ENCODE results near the gene ABHD5.

The ABHD5 gene

DNA sequence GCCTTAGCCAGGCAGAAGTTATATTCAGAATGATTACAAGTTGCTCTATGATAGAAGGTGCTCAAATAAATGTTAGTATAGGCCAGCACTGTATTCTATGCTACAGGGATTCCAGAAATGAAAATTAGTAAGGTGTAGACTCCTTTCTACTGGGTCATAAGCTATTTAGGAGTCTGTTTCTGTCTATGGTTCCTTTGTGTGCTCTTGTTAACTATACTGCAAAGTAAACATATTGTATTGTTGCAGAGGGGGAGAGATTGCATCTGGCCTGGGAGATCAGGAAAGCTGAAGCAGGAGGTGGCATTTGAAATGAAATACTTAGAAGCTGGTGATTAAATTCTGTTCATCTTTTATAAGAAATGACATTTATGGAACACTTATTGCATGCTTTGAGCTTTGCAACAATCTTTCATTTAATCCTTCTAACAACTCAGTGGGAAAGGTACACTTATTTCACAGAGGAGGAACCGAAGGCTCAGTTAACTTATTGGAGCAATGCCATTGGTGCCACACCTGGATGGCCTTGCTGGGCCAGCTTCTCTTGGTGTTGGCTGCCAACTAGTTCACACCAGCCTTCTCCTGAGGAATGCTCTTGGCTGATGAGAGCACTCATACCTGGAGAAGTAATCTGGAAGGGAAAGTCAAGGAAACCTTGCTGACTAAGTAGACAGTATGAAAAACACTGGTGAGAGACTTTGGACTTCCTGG, 39.1 kb downstream of the ABHD5 start:
- no peak for FAIRE-seq
- no peak for DNase-seq (ENCODE audit: insufficient read length)
- TF ChIP-seq POLR2A (IDR thresholded peaks at IDR 0.05; ENCODE audit: low read depth, low read length) (no peak), TAF1 (IDR thresholded peaks at IDR 0.05; ENCODE audit: borderline replicate concordance, low read depth, low read length) (no peak), POLR2AphosphoS5 (IDR thresholded peaks at IDR 0.05; ENCODE audit: low read depth, low read length) (no peak)

DNA sequence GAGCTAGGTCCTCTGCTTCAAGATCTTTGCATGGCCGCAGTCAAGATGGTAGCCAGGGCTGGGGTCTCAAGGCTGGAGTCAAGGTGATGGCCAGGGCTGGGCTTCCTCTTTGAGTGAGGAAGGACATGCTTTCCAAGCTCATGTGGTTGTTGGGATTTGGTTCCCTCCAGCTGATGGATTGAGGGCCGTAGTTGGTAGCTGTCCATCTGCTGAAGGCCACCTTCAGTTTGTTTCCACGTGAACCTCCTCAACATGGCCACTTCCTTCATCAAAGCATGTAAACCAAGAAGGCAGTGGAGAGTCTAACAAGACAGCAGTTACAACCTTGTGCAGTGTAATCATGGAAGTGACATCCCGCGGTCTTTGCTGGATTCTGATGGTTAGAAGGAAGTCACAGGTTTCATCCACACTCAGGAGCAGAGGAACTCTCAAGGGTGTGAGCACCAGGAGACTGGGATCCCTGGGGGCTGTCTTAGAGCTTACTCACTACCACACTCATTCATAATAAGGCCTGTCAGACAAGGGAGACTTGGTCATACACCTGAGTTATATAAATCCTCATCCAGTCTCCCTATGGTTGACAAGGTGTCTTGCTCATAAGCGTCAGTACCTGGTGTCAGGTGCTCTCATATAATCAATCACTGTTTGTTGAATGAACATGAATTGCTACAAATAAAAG, 42.1 kb downstream of the ABHD5 start:
- no peak for DNase-seq (ENCODE audit: insufficient read length)
- TF ChIP-seq POLR2A (IDR thresholded peaks at IDR 0.05; ENCODE audit: low read depth, low read length) (no peak), TAF1 (IDR thresholded peaks at IDR 0.05; ENCODE audit: borderline replicate concordance, low read depth, low read length) (no peak), POLR2AphosphoS5 (IDR thresholded peaks at IDR 0.05; ENCODE audit: low read depth, low read length) (no peak)
- FAIRE-seq: no peak

DNA sequence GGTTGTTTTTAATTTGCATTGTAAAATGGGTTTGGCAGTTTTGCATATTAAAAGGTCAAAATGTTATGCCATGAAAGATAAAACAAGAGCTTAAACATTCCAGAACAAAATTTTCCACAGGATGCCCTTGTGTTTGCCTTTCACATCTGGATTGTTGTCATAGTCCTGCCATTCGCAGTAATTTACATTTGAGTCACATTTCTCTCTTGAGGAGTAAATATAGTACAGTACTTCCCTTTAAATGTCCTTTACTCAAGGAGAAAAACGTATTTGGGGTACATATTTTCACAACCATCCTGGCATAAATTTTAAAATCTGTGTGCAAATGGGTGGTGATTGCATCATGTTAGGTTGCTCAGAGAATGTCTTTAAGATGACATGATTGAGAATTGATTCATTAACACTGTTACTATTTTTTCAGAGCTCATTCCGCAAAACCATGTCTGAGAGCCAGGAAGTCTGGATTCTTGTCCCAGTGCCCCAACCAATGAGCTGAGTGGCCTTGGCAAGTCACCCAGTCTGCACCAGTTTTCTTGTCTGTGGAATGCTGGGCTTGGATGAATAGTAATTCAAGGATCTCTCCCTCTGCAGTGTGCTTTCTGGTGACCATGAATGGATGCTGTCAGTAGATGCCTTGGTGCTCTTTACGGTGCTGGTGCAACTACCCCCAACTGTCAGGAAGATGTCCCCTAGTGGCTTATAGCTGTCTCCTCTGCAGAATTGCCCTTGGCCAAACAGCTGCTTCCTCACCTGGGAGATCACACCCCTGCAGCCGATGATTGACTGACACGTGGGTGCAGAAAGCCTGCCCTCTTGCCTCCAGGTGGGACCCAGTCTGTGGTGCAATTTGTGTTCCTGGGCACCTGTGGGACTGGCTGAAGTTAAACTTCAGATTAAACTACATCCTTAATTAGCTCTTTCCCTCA, 43.0 kb downstream of the ABHD5 start:
- TF ChIP-seq TAF1 (IDR thresholded peaks at IDR 0.05; ENCODE audit: borderline replicate concordance, low read depth, low read length) (no peak), POLR2AphosphoS5 (IDR thresholded peaks at IDR 0.05; ENCODE audit: low read depth, low read length) (no peak), POLR2A (IDR thresholded peaks at IDR 0.05; ENCODE audit: low read depth, low read length) (no peak)
- FAIRE-seq (no peak), DNase-seq (ENCODE audit: insufficient read length) (no peak)

DNA sequence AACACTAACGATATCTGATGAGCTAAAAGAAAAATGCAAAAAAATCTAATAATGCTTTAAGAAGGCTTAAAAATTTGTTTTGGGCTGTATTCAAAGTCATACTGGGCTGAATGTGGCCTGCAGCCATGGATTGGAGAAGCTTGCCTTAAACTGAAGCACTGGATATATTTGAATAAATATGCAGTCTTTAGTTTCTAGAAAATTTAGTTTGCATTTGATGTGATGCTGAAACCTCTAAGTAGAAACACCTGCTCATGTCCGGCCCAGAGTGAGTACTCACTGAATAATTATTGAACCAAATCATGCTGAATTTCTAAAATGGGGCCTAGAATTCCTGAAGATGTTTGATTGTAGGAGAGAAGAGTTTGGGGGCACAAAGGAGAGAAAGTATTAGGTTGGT, 43.9 kb downstream of the ABHD5 start:
- no peak for DNase-seq (ENCODE audit: insufficient read length)
- FAIRE-seq: no peak
- TF ChIP-seq POLR2A (IDR thresholded peaks at IDR 0.05; ENCODE audit: low read depth, low read length): no peak
- TF ChIP-seq POLR2AphosphoS5 (IDR thresholded peaks at IDR 0.05; ENCODE audit: low read depth, low read length): no peak
- TF ChIP-seq TAF1 (IDR thresholded peaks at IDR 0.05; ENCODE audit: borderline replicate concordance, low read depth, low read length): no peak

DNA sequence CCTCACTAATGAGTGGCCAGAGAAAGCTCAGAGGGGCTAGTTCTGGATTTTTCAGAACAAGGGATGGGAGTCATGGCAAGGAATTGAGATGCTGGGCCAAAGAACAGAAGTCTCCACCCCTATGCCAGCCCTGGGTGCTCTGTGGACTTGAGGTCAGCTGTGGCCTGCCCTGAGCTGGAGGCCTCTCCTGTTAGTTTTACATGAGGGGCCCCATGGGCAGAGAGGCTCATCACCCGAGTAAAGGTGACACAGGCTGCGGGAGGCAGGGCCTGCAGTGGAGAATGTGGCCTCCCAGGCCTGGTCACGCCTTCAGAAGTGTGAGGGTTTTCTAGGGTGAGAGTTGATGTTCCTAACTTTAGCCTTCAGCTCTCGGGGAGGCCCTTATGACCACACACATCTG, 44.9 kb downstream of the ABHD5 start:
- DNase-seq (ENCODE audit: insufficient read length): no peak
- TF ChIP-seq TAF1 (IDR thresholded peaks at IDR 0.05; ENCODE audit: borderline replicate concordance, low read depth, low read length) (no peak), POLR2A (IDR thresholded peaks at IDR 0.05; ENCODE audit: low read depth, low read length) (no peak), POLR2AphosphoS5 (IDR thresholded peaks at IDR 0.05; ENCODE audit: low read depth, low read length) (no peak)
- no peak for FAIRE-seq

DNA sequence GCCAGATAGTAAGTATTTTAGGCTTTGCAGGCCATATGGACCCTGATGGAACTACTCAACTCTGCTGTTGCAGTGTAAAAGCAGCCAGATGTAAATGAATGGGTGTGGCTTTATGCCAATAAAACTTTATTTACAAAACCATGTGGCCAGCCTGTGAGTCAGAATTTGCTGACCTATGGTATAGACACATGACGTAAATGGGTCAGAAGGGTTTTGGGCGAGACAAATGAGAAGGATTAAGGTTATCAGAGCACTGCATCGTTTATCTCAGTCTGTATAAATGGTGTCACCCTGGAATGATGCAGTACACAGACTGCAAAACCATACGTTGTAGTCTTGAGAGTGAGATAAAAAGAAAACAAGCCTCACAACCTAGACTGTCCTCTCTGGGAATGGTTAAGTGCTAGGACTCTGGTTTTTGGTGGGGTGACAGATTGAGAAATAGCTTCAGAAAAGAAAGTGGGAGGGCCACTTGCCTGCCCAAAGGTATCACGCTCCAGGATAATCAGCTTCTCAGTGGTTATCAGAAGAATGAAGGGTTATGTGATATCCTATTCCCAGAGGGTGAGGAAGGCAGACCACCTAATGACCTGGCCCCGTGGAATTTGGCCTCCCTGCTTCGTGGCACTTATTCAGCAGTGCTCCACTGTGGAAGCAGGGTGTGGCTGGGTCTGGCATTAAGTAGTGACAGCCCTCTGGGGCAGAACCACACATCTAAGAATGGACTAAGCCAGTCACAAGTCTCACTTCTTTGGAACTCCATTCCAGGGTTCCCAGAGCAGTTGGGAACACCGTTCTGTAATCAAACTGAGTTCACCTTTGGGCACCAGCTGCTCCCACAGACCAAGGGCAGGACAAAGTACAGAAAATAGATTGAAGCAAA, 46.1 kb downstream of the ABHD5 start:
- DNase-seq (ENCODE audit: insufficient read length) (no peak), FAIRE-seq (no peak)
- TF ChIP-seq POLR2A (IDR thresholded peaks at IDR 0.05; ENCODE audit: low read depth, low read length) (no peak), POLR2AphosphoS5 (IDR thresholded peaks at IDR 0.05; ENCODE audit: low read depth, low read length) (no peak), TAF1 (IDR thresholded peaks at IDR 0.05; ENCODE audit: borderline replicate concordance, low read depth, low read length) (no peak)

DNA sequence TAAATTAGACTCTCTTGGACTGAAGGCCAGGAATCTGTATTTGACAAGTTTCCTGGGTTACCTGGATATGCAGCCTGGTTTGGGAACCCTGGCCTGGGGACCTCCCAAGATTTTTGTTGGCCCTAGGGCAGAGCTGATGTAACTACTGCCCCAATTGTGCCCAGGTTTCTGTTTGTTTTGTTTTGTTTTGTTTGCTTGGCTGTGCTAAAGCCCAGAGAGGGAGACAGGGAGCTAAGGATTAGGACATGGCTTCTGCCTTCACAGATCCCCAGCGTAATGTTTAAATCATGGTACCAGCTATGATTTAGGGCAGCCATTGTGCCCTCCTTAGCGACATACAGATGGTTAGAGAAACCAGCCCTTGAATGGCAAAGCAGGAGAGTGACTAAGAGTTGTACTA, 47.6 kb downstream of the ABHD5 start:
- no peak for DNase-seq (ENCODE audit: insufficient read length)
- FAIRE-seq: no peak
- no peak for TF ChIP-seq TAF1 (IDR thresholded peaks at IDR 0.05; ENCODE audit: borderline replicate concordance, low read depth, low read length)
- TF ChIP-seq POLR2AphosphoS5 (IDR thresholded peaks at IDR 0.05; ENCODE audit: low read depth, low read length): no peak
- TF ChIP-seq POLR2A (IDR thresholded peaks at IDR 0.05; ENCODE audit: low read depth, low read length): no peak

DNA sequence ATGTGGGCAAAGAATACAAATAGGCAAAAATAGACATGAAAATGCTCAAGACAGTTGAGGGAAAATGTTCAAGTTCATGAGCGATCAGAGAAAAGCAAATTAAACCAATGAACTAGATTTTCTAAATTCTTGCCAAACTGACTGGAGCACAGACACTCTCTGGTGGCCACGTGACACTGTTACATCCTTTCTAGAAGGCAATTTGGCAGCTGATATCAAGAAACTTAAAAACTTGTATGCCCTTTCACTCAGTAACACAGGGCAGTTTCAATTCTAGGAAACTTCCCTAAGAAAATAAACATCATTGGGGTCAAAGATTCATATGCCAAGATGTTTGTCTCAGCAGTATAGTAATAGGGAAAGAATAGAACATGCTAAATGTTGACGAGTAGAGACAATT, 52.2 kb downstream of the ABHD5 start:
- TF ChIP-seq TAF1 (IDR thresholded peaks at IDR 0.05; ENCODE audit: borderline replicate concordance, low read depth, low read length) (no peak), POLR2AphosphoS5 (IDR thresholded peaks at IDR 0.05; ENCODE audit: low read depth, low read length) (no peak), POLR2A (IDR thresholded peaks at IDR 0.05; ENCODE audit: low read depth, low read length) (no peak)
- DNase-seq (ENCODE audit: insufficient read length): no peak
- FAIRE-seq: no peak

DNA sequence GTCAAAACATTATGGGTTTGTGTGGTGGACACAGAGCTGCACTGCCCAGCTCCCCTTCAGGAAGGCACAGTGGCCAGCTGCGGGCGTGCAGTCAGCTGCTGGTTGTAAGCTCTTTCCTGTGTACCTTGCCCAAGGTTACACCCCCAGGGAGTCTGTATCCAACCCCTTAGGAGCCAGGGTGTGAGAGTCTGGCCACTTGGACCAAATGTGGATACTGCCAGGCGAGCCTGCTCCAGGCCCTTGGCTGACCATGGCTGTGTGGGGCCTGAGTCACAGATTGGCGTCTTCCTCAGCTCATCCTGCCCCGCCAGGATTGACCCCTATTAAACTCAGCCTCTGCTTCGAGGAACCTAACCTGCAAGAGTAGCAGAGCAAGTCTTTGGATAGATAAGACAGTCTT, 56.9 kb downstream of the ABHD5 start:
- DNase-seq (ENCODE audit: insufficient read length) (no peak), FAIRE-seq (no peak)
- TF ChIP-seq TAF1 (IDR thresholded peaks at IDR 0.05; ENCODE audit: borderline replicate concordance, low read depth, low read length) (no peak), POLR2A (IDR thresholded peaks at IDR 0.05; ENCODE audit: low read depth, low read length) (no peak), POLR2AphosphoS5 (IDR thresholded peaks at IDR 0.05; ENCODE audit: low read depth, low read length) (no peak)

DNA sequence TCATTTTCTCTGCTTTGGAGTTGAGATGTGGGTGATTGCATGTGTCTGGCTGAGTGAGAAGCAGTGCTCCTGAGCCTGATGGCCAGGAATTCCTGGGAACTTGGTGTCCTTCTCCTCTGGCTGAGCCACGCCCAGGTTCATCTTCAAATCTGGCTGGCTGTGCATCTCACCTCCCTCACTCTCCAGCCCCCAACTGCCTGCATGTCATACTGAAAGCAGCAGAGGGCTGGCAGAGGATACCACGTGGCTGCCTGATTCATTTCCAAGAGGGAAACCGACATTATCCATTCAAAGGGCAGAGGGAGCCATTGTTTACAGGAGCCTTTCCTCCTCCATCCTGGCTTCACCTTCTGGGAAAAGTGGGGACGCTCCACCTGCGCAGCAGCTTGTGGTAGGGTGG, 57.4 kb downstream of the ABHD5 start:
- no peak for TF ChIP-seq POLR2AphosphoS5 (IDR thresholded peaks at IDR 0.05; ENCODE audit: low read depth, low read length)
- TF ChIP-seq POLR2A (IDR thresholded peaks at IDR 0.05; ENCODE audit: low read depth, low read length): no peak
- TF ChIP-seq TAF1 (IDR thresholded peaks at IDR 0.05; ENCODE audit: borderline replicate concordance, low read depth, low read length): no peak
- FAIRE-seq (no peak), DNase-seq (ENCODE audit: insufficient read length) (no peak)
